Measurements from ENCODE around the gene RRP7A. TPM values are rescaled to one million over a fixed set of nuclear protein-coding genes. Genes with fewer than 3 reads are reported as not detected.
"Not testable (repeated sequence)": the region's sequence is repeated elsewhere in the genome, so short reads cannot be mapped to it uniquely, and the experiment has no call there.

The RRP7A gene
- total RNA-seq, 6 experiments from 2014 or later, result 9.3 to 17.8 (median 14.7) TPM

DNA sequence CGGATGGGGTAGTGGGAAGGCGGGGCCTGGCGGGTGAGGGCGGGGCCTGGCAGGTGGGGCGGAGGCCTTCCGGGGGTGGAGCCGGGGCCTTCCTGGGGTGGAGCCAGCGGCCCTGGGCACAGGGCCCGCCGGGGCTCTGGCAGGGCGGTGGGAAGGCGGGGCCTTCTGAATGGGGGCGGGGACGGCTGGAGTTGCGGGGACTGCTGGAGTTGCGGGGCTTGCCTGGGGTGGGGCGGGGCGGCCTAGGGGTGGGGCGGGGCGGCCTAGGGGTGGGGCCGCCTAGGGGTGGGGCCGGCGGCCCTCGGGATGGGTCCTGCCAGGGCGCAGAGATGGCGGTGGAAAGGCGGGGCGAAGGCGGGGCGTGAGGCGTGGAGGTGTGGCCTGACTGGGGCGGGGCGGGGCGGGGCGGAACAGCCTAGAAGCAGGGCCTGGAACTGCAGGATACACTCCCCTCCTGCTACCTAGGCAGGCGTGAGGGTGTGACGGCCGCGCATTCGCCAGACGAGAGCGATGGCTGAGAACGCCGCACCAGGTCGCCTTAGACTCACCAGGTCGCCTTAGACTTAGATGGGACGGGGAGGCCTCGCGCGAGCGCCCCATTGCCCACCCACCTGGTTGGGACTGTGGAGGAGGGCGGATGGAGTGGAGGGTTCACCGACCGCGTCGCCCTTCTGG is 19.3 kb downstream of the RRP7A start:
- WGBS (ENCODE audit: insufficient coverage, low coverage, low lambda C conversion rate, missing lambda C conversion rate), result 4% methylated on average over 9 of the region's 56 CpGs

DNA sequence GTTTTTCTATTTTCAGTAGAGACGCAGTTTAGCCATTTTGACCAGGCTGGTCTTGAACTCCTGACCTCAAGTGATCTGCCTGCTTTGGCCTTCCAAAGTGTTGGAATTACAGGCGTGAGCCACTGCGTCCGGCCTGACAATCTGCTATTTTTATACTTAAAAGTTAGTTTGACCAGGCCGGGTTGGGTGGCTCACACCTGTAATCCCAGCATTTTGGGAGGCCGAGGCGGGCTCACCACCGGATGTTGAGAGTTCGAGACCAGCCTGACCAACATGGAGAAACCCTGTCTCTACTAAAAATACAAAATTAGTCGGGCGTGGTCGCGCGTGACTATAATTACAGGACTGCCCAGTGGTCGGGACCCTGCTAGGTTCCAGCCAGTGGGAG is 19.8 kb downstream of the RRP7A start:
- H3K9me3 ChIP-seq; intact Hi-C loops (cut with DNase I); H3K27ac ChIP-seq; H3K27me3 ChIP-seq; H3K36me3 ChIP-seq; H3K4me3 ChIP-seq; DNase-seq; H3K4me1 ChIP-seq; ATAC-seq: not testable (repeated sequence)
- 69% methylated on average over 5 of the region's 15 CpGs for WGBS (ENCODE audit: insufficient coverage, low coverage, low lambda C conversion rate, missing lambda C conversion rate)

More for the DNA sequence above, 19.3 kb downstream of the RRP7A start:
- Histone ChIP-seq H3K27ac (no peak overlapping the region), H3K27me3 (no peaks in the 10 kb centered on the region), H3K36me3 (no peaks in the 10 kb centered on the region), H3K4me3 (peak overlapping the region in 1 of 3 donors; percentile 13), H3K9me3 (no peaks in the 10 kb centered on the region), H3K4me1 (no peaks in the 10 kb centered on the region)
- DNase-seq (peak; percentile 80 to 82 (median 81)), ATAC-seq (peak; percentile 81 to 86 (median 84))
- TF ChIP-seq POLR2A (IDR thresholded peaks at IDR 0.05), result no peak
- no peak for TF ChIP-seq CTCF (IDR thresholded peaks at IDR 0.05)
- intact Hi-C loops (cut with DNase I), result no loop called here

- intact Hi-C loops (cut with DNase I), result not testable (repeated sequence)
- peak in 3 of 4 donors; percentile 8 to 27 (median 22) for ATAC-seq
- WGBS (ENCODE audit: insufficient coverage, low coverage, low lambda C conversion rate, missing lambda C conversion rate), result 53% methylated on average over 4 of the region's 10 CpGs
Observed at GRCh38 chr22:42495533-42496141, 24.0 kb downstream of the RRP7A start.

GRCh38 chr22:42493393-42493792 is 26.2 kb downstream of the RRP7A start:
- DNase-seq (no peak), ATAC-seq (no peak)
- 60% methylated on average over 6 of the region's 6 CpGs for WGBS (ENCODE audit: insufficient coverage, low coverage, low lambda C conversion rate, missing lambda C conversion rate)
- Histone ChIP-seq H3K27ac (no peak overlapping the region), H3K4me3 (no peak overlapping the region), H3K36me3 (no peaks in the 10 kb centered on the region), H3K27me3 (no peaks in the 10 kb centered on the region), H3K9me3 (no peaks in the 10 kb centered on the region), H3K4me1 (no peaks in the 10 kb centered on the region)
- intact Hi-C loops (cut with DNase I), result no loop called here
- no peak for TF ChIP-seq POLR2A (IDR thresholded peaks at IDR 0.05)
- TF ChIP-seq CTCF (IDR thresholded peaks at IDR 0.05), result no peak

More at GRCh38 chr22:42495533-42496141, 24.0 kb downstream of the RRP7A start:
- H3K36me3 ChIP-seq, H3K9me3 ChIP-seq, DNase-seq, H3K27me3 ChIP-seq, H3K27ac ChIP-seq, H3K4me3 ChIP-seq, H3K4me1 ChIP-seq: not testable (repeated sequence)

- H3K27me3 ChIP-seq, result no peaks in the 10 kb centered on the region
- intact Hi-C loops (cut with DNase I), result no loop called here
- no peaks in the 10 kb centered on the region for H3K36me3 ChIP-seq
- H3K27ac ChIP-seq, result no peak overlapping the region
- H3K4me3 ChIP-seq, result no peak overlapping the region
- H3K4me1 ChIP-seq, result no peaks in the 10 kb centered on the region
- no peaks in the 10 kb centered on the region for H3K9me3 ChIP-seq
- ATAC-seq (no peak), DNase-seq (no peak)
- TF ChIP-seq POLR2A (IDR thresholded peaks at IDR 0.05), result no peak
- no peak for TF ChIP-seq CTCF (IDR thresholded peaks at IDR 0.05)
- WGBS (ENCODE audit: insufficient coverage, low coverage, low lambda C conversion rate, missing lambda C conversion rate), result no CpG with 5 or more reads among the region's 18 CpGs
Observed at GRCh38 chr22:42492323-42492690, 27.3 kb downstream of the RRP7A start.
